ENCODE data around the gene IL16.

Gene IL16

DNA sequence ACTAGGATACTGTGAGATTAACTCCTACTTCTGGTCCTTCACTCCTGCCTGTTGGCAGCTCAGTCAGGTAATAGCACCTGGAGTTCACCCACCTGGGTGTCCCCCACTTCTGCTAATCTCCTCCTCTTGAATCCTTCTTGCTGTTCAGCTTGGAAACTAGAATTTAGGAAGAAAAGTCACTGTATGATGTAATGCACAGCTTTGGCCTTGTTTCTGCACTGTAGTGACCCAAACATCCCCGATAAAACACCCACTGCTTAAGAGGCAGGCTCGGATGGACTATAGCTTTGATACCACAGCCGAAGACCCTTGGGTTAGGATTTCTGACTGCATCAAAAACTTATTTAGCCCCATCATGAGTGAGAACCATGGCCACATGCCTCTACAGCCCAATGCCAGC lies 102.5 kb downstream of the IL16 start:
- Histone ChIP-seq H3K36me3 (no peaks in the 10 kb centered on the region), H3K9me3 (no peaks in the 10 kb centered on the region), H3K4me3 (ENCODE audit: low read depth, low read length) (no peak overlapping the region), H3K27me3 (peaks cover 9% of the 10 kb centered on the region), H3K4me1 (no peaks in the 10 kb centered on the region)
- TF ChIP-seq, protein P1, sequence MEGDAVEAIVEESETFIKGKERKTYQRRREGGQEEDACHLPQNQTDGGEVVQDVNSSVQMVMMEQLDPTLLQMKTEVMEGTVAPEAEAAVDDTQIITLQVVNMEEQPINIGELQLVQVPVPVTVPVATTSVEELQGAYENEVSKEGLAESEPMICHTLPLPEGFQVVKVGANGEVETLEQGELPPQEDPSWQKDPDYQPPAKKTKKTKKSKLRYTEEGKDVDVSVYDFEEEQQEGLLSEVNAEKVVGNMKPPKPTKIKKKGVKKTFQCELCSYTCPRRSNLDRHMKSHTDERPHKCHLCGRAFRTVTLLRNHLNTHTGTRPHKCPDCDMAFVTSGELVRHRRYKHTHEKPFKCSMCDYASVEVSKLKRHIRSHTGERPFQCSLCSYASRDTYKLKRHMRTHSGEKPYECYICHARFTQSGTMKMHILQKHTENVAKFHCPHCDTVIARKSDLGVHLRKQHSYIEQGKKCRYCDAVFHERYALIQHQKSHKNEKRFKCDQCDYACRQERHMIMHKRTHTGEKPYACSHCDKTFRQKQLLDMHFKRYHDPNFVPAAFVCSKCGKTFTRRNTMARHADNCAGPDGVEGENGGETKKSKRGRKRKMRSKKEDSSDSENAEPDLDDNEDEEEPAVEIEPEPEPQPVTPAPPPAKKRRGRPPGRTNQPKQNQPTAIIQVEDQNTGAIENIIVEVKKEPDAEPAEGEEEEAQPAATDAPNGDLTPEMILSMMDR (IDR thresholded peaks at IDR 0.05; ENCODE audit: low read depth, low read length), result no peak
- no peak for DNase-seq

DNA sequence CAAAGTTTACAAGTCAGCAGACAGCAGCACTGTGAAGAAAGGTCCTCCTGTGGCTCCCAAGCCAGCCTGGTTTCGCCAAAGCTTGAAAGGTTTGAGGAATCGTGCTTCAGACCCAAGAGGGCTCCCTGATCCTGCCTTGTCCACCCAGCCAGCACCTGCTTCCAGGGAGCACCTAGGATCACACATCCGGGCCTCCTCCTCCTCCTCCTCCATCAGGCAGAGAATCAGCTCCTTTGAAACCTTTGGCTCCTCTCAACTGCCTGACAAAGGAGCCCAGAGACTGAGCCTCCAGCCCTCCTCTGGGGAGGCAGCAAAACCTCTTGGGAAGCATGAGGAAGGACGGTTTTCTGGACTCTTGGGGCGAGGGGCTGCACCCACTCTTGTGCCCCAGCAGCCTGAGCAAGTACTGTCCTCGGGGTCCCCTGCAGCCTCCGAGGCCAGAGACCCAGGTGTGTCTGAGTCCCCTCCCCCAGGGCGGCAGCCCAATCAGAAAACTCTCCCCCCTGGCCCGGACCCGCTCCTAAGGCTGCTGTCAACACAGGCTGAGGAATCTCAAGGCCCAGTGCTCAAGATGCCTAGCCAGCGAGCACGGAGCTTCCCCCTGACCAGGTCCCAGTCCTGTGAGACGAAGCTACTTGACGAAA lies 103.1 kb downstream of the IL16 start:
- TF ChIP-seq, protein P1 (IDR thresholded peaks at IDR 0.05; ENCODE audit: low read depth, low read length), result no peak
- Histone ChIP-seq H3K27me3 (peaks cover 12% of the 10 kb centered on the region), H3K4me1 (no peaks in the 10 kb centered on the region), H3K9me3 (no peaks in the 10 kb centered on the region), H3K4me3 (ENCODE audit: low read depth, low read length) (no peak overlapping the region), H3K36me3 (no peaks in the 10 kb centered on the region)
- no peak for DNase-seq

DNA sequence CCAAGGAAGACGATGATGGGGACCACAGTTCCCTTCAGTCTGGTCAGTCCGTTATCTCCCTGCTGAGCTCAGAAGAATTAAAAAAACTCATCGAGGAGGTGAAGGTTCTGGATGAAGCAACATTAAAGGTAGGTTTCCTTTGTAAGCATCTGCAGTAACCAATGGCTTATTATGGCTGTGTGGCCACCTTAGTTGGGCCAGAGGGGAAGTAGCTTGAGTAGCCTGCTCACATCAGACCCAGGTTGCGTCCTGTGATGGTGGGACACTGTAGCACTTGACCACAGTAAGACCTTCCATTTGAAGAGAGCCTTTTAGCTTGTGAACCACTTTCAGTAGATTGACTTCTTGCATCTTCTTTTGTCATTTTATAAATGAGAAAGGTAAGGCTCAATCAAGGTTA lies 104.7 kb downstream of the IL16 start:
- no peak for DNase-seq
- Histone ChIP-seq H3K9me3 (no peaks in the 10 kb centered on the region; the same call in 1 of the 2 replicates), H3K27me3 (peaks cover 17% of the 10 kb centered on the region), H3K4me3 (ENCODE audit: low read depth, low read length) (no peak overlapping the region), H3K4me1 (no peaks in the 10 kb centered on the region), H3K36me3 (no peaks in the 10 kb centered on the region)
- TF ChIP-seq, protein P1 (IDR thresholded peaks at IDR 0.05; ENCODE audit: low read depth, low read length), result no peak

DNA sequence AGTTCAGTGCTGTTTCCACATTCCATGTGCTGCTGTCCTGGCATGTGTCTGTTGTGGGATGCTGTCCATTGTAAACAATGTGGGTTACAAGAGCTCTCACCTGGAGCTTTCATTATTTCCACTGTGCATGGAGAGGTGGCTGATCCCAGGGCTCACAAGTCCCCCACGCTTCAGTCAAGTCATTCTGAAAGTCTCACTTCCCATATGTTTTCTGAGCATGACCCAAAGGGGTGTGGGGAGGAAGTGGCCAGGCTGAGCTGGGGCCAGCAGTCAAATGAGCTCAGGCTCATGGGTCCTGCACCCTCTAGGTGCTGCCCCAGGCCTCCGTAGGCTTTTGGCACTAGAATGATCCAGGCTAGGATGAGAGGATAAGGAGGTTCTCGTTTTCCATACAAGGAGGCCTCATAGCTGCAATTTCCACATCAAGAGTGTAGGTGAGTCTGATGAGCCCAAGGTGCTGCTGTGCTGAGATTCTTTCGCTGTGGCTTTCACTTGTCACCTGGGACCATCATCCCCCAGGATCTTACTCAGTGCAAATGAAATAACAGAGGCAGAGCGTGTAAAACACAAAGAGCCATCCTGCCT lies 105.2 kb downstream of the IL16 start:
- no peaks in the 10 kb centered on the region for H3K4me1 ChIP-seq
- H3K27me3 ChIP-seq, result peaks cover 17% of the 10 kb centered on the region
- H3K9me3 ChIP-seq, result no peaks in the 10 kb centered on the region; the same call in 1 of the 2 replicates
- no peak overlapping the region for H3K4me3 ChIP-seq (ENCODE audit: low read depth, low read length)
- H3K36me3 ChIP-seq, result no peaks in the 10 kb centered on the region
- no peak for DNase-seq
- TF ChIP-seq, protein P1 (IDR thresholded peaks at IDR 0.05; ENCODE audit: low read depth, low read length), result no peak

DNA sequence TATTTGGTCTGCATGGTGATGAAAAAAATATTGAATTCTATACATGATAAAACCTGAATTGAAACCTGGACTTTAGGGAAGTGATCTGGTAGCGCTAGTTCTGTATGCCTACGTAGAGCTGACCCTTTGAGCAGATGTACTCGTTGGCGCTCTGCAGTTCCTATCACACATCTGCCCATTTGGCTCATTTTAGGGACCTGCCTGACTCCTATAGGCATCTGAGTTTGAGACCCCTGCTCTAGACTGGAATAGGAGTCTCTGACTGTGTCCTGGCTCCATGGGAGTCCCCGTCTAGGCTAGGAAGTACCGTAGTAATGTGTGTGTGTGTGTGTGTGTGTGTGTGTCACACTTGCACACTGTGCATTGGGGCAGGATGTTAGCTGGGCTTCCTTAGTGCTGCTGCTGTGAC lies 106.0 kb downstream of the IL16 start:
- no peak for DNase-seq

More for the DNA sequence above, 106.0 kb downstream of the IL16 start:
- no peaks in the 10 kb centered on the region for H3K4me1 ChIP-seq
- no peak overlapping the region for H3K4me3 ChIP-seq (ENCODE audit: low read depth, low read length)
- peaks cover 17% of the 10 kb centered on the region for H3K27me3 ChIP-seq
- no peaks in the 10 kb centered on the region; the same call in 1 of the 2 replicates for H3K9me3 ChIP-seq
- TF ChIP-seq, protein P1 (IDR thresholded peaks at IDR 0.05; ENCODE audit: low read depth, low read length), result no peak
- H3K36me3 ChIP-seq, result no peaks in the 10 kb centered on the region
